Neutrophil (primary cell): ENCODE data around the gene NPAS1.

ENCODE experiments used
- H3K27ac ChIP-seq: fragments of 200-600 bp; sonication (generic); 2 replicates; pipeline ENCODE4 v1.5.1; 2016; ENCODE audit warnings: mild to moderate bottlenecking, moderate library complexity
- H3K27me3 ChIP-seq: fragments of 200-600 bp; sonication (generic); 2 replicates; pipeline ENCODE4 v1.6.0; 2016; ENCODE audit warnings: mild to moderate bottlenecking
- H3K36me3 ChIP-seq: fragments of 200-600 bp; sonication (generic); 2 replicates; pipeline ENCODE4 v1.5.1; 2017
- H3K4me1 ChIP-seq, 2 experiments: fragments of 200-600 bp in 1 of 2; sonication (generic) in 1 of 2; 1 replicate in 1 of 2; 2 replicates in 1 of 2; pipeline versions ENCODE4 v1.5.1 to v1.6.1; 2013 to 2016; ENCODE audit warnings: low read depth in 1 of 2, low read length in 1 of 2, mild to moderate bottlenecking in 1 of 2, moderate library complexity in 1 of 2; ENCODE audit not compliant: control insufficient read depth in 1 of 2, insufficient read depth in 1 of 2
- H3K4me3 ChIP-seq, 2 experiments: fragments of 200-600 bp in 1 of 2; sonication (generic) in 1 of 2; 1 replicate in 1 of 2; 2 replicates in 1 of 2; pipeline ENCODE4 v1.5.1; 2013 to 2016; ENCODE audit warnings: low read depth in 1 of 2, low read length in 1 of 2, mild to moderate bottlenecking in 1 of 2, moderate library complexity in 1 of 2
- H3K9me3 ChIP-seq: fragments of 200-600 bp; sonication (generic); 2 replicates; pipeline ENCODE4 v1.5.1; 2016
- TF ChIP-seq, protein P1 (sequence below): fragments of 200-600 bp; sonication (generic); IDR thresholded peaks from 2 replicates; pipeline ENCODE4 v1.5.1; 2016; ENCODE audit warnings: antibody characterized with exemption

The NPAS1 gene

GRCh38 chr19:46995492-46995891 lies 24.1 kb upstream of the NPAS1 start:
- no peak overlapping the region for H3K27ac ChIP-seq
- no peak overlapping the region for H3K4me3 ChIP-seq
- peaks cover 79% of the 10 kb centered on the region for H3K36me3 ChIP-seq
- H3K9me3 ChIP-seq, result no peaks in the 10 kb centered on the region
- no peaks in the 10 kb centered on the region for H3K4me1 ChIP-seq
- no peaks in the 10 kb centered on the region for H3K27me3 ChIP-seq
- TF ChIP-seq, protein P1, sequence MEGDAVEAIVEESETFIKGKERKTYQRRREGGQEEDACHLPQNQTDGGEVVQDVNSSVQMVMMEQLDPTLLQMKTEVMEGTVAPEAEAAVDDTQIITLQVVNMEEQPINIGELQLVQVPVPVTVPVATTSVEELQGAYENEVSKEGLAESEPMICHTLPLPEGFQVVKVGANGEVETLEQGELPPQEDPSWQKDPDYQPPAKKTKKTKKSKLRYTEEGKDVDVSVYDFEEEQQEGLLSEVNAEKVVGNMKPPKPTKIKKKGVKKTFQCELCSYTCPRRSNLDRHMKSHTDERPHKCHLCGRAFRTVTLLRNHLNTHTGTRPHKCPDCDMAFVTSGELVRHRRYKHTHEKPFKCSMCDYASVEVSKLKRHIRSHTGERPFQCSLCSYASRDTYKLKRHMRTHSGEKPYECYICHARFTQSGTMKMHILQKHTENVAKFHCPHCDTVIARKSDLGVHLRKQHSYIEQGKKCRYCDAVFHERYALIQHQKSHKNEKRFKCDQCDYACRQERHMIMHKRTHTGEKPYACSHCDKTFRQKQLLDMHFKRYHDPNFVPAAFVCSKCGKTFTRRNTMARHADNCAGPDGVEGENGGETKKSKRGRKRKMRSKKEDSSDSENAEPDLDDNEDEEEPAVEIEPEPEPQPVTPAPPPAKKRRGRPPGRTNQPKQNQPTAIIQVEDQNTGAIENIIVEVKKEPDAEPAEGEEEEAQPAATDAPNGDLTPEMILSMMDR, result no peak

DNA sequence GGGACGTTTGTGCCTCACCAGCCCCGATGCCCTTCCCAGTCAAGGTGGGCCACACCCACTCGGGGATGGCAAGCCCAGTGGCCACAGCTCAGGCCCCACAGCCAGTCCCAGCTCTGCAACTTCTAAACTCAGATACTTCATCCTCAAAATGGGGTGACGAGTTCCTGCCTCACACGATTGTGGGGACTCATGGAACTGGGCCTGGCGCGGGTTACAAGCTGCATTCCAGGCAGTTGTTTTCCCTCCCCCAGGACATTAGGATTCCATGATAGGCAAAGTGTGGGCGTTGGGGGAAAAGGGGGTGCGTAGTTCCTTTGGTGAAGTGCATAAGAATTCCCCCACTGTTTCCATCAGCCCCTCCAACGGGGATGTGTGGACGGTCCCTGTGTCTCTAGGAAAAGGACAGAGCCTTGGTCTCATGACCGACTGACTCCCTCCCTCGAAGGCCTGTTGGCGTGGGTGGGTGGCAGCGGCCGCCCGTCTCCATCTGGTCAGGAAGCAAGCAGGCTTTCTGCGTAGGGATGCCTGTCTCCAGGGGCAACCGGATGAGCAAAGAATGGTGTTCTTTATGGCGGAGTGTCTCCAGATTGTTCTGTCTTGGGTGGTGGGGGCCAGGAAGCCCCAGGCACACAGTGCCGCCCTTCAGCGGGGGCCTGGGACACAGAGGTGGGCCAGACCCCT lies 21.1 kb upstream of the NPAS1 start:
- TF ChIP-seq, protein P1, result no peak
- Histone ChIP-seq H3K27ac (no peak overlapping the region), H3K4me1 (no peaks in the 10 kb centered on the region), H3K9me3 (no peaks in the 10 kb centered on the region), H3K36me3 (peaks cover 73% of the 10 kb centered on the region), H3K27me3 (peaks cover 17% of the 10 kb centered on the region), H3K4me3 (no peak overlapping the region)

DNA sequence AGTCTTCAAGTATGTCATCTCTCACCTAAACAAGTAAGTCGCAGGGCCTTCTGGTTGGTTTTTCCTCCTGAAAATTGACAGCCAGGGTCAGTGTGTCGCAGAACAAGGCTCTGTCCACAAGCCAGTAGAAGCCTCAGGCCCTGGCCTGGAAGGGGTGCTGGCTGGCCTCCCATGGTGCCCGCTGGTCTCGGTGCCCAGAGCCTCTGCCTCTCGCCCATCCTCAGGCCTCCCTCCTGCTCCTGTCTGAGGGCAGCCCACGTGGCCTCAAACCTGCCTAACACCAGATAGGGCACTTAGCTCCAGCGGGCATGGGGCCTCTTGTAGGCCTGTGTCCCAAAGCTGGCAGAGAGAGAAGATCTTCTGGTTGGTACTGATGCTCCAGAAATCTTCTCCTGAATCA lies 20.3 kb upstream of the NPAS1 start:
- Histone ChIP-seq H3K27ac (no peak overlapping the region), H3K27me3 (peaks cover 25% of the 10 kb centered on the region), H3K4me3 (no peak overlapping the region), H3K4me1 (no peaks in the 10 kb centered on the region), H3K9me3 (no peaks in the 10 kb centered on the region), H3K36me3 (peaks cover 65% of the 10 kb centered on the region)
- TF ChIP-seq, protein P1, result no peak

DNA sequence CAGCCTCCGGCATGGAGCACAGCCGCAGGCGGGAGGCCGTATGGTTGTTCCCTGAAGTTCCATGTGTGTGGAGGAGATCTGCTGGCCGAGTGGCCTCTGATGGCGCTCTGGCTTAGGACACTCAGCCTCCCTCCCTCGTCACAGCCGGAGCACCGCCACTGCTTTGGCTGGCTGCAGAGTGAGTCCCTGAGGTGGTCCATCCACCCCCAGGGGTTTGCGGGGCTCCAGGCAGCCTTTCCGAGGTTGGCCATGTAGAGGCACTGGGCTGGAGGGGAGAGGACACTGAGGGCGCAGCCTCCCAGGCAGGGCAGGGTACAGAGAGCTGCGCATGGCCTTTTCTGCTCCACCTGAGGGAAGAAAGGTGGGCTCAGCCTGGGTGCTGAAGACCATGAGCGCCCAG lies 19.8 kb upstream of the NPAS1 start:
- TF ChIP-seq, protein P1, result no peak
- Histone ChIP-seq H3K36me3 (peaks cover 60% of the 10 kb centered on the region), H3K27me3 (peaks cover 30% of the 10 kb centered on the region), H3K9me3 (no peaks in the 10 kb centered on the region), H3K27ac (no peak overlapping the region), H3K4me1 (no peaks in the 10 kb centered on the region), H3K4me3 (no peak overlapping the region)

DNA sequence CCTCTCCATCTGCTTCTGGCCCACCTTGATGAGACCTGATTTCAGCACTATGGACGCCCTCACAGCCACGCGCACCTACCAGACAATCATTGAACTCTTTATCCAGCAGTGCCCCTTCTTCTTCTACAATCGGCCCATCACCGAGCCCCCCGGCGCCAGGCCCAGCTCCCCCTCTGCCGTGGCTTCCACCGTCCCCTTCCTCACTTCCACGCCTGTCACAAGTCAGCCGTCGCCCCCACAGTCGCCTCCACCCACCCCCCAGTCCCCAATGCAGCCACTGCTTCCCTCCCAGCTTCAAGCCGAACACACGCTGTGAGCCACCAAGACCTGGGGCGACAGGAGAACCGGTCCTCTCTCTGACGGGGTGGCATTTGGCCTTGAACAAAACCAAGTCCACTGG lies 19.3 kb upstream of the NPAS1 start:
- Histone ChIP-seq H3K9me3 (no peaks in the 10 kb centered on the region), H3K36me3 (peaks cover 57% of the 10 kb centered on the region), H3K27me3 (peaks cover 35% of the 10 kb centered on the region), H3K4me3 (no peak overlapping the region), H3K4me1 (no peaks in the 10 kb centered on the region), H3K27ac (no peak overlapping the region)
- TF ChIP-seq, protein P1, result no peak
